Hypothalamus (tissue), 51 donors: ENCODE results near the gene CTSZ.
"Not testable (repeated sequence)": the region's sequence is repeated elsewhere in the genome, so short reads cannot be mapped to it uniquely, and the experiment has no call there.

Experiments used
- DNase-seq, 51 donors: peaks; one replicate each; lab custom pipeline; 2025; lab: John Stamatoyannopoulos, UW

The CTSZ gene

GRCh38 chr20:58984691-58985090 lies 22.4 kb downstream of the CTSZ start:
- no peak for DNase-seq

- not testable (repeated sequence) for DNase-seq
Observed at GRCh38 chr20:58983115-58983468, 24.0 kb downstream of the CTSZ start.

GRCh38 chr20:58982406-58983114 lies 24.5 kb downstream of the CTSZ start:
- DNase-seq: no peak

- DNase-seq: peak in 3 of 51 donors; percentile 19 to 34 (median 34)
Observed at GRCh38 chr20:58981628-58982364, 25.3 kb downstream of the CTSZ start.

- peak in 49 of 51 donors; percentile 28 to 86 (median 67) for DNase-seq
Observed at GRCh38 chr20:58980711-58981627, 26.1 kb downstream of the CTSZ start, which contains the start of gene NELFCD. TSS of gene NELFCD (plus strand) at chr20:58981256. CDS start at chr20:58981310, 54 bp downstream.

- no peak for DNase-seq
Observed at GRCh38 chr20:58978351-58979190, 28.5 kb downstream of the CTSZ start.

GRCh38 chr20:58976061-58976730 lies 30.9 kb downstream of the CTSZ start:
- no peak for DNase-seq

GRCh38 chr20:58975353-58975752 lies 31.7 kb downstream of the CTSZ start:
- no peak for DNase-seq

GRCh38 chr20:58973866-58974265 lies 33.2 kb downstream of the CTSZ start:
- DNase-seq: no peak

GRCh38 chr20:58973179-58973578 lies 33.9 kb downstream of the CTSZ start:
- no peak for DNase-seq

GRCh38 chr20:58971429-58971828 lies 35.6 kb downstream of the CTSZ start:
- DNase-seq: no peak

- DNase-seq: no peak
Observed at GRCh38 chr20:58970146-58970545, 36.9 kb downstream of the CTSZ start.

- no peak for DNase-seq
Observed at GRCh38 chr20:58969439-58969838, 37.6 kb downstream of the CTSZ start.

- DNase-seq: no peak
Observed at GRCh38 chr20:58967652-58968429, 39.2 kb downstream of the CTSZ start.

- no peak for DNase-seq
Observed at GRCh38 chr20:58965270-58966064, 41.6 kb downstream of the CTSZ start.

- DNase-seq: not testable (repeated sequence)
Observed at GRCh38 chr20:58963922-58964321, 43.1 kb downstream of the CTSZ start.

GRCh38 chr20:58963060-58963584 lies 43.9 kb downstream of the CTSZ start:
- DNase-seq: no peak

GRCh38 chr20:58959652-58960051 lies 47.4 kb downstream of the CTSZ start:
- DNase-seq: no peak
